Ascending aorta (tissue), 2 donors: ENCODE data around the gene MED13. TPM values are rescaled to one million over a fixed set of nuclear protein-coding genes. Genes with fewer than 3 reads are reported as not detected.
A peak's percentile ranks its signal among the peaks of the same experiment; 100 is the strongest.

Source experiments
- DNase-seq, 2 donors: peaks; one replicate each; pipeline ENCODE4 v3.0.0-alpha.2; 2019; ENCODE audit warnings: low spot score in 2 of 2
- H3K27ac ChIP-seq, 2 donors: fragments of 200-600 bp; sonication (generic); one replicate each; pipeline ENCODE4 v1.5.1; 2016 to 2017; ENCODE audit warnings: mild to moderate bottlenecking in 1 of 2
- H3K27me3 ChIP-seq: fragments of 200-600 bp; sonication (generic); one replicate; pipeline ENCODE4 v1.5.1; 2017
- H3K36me3 ChIP-seq, 2 donors: fragments of 200-600 bp; sonication (generic); one replicate each; pipeline ENCODE4 v1.5.1; 2016
- H3K4me1 ChIP-seq, 2 donors: fragments of 200-600 bp; sonication (generic); one replicate each; pipeline ENCODE4 v1.5.1; 2016 to 2017; ENCODE audit warnings: mild to moderate bottlenecking in 1 of 2
- H3K4me3 ChIP-seq, 2 donors: fragments of 200-600 bp; sonication (generic); one replicate each; pipeline ENCODE4 v1.5.1; 2016 to 2017; ENCODE audit warnings: mild to moderate bottlenecking in 1 of 2
- H3K9me3 ChIP-seq, 2 donors: fragments of 200-600 bp; sonication (generic); one replicate each; pipeline ENCODE4 v1.5.1; 2016
- intact Hi-C: fragments of 100-400 bp; cut with DNase I; formaldehyde crosslinking; loops from one replicate; pipeline ENCODE4 v1.15.1; 2023
- total RNA-seq: library from RNA; depleted of rRNA; stranded (reverse); fragments of >200 nt; gene quantifications from one replicate; pipeline ENCODE4 v1.1.0, GENCODE V29; 2016
- TF ChIP-seq, protein P1 (sequence below), 3 experiments: fragments of 200-600 bp in 2 of 3; fragments of 450-650 bp in 1 of 3; sonication (generic) in 2 of 3; IDR thresholded peaks; one replicate each; pipeline ENCODE4 v1.5.1; 2016 to 2019; ENCODE audit warnings: antibody characterized with exemption in 3 of 3, mild to moderate bottlenecking in 1 of 3, moderate library complexity in 1 of 3

The MED13 gene
- total RNA-seq, 1 donor from 2014 or later = 19.5 TPM

DNA sequence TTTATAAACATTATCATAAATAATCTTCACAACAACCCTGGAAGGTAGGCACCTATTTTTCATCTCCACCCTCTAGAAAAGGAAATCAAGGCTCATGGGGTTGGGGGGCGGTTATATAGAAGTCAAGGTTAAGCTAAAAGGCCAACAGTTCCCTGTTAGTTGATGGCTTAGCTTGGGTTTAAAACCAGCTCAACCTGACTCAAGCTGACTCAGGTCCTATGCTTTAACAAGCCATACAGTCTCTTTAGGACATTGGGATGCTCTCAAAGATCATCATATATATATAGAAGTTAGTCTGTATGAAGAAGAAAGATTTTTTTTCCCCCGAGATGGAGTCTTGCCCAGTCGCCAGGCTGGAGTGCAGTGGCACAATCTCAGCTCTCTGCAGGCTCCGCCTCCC lies 44.8 kb upstream of the MED13 start:
- Histone ChIP-seq H3K4me3 (no peak overlapping the region), H3K27ac (no peak overlapping the region), H3K4me1 (peaks cover 0 to 4% of the 10 kb centered on the region in 2 donors), H3K27me3 (no peaks in the 10 kb centered on the region), H3K36me3 (no peaks in the 10 kb centered on the region), H3K9me3 (no peaks in the 10 kb centered on the region)
- TF ChIP-seq, protein P1, sequence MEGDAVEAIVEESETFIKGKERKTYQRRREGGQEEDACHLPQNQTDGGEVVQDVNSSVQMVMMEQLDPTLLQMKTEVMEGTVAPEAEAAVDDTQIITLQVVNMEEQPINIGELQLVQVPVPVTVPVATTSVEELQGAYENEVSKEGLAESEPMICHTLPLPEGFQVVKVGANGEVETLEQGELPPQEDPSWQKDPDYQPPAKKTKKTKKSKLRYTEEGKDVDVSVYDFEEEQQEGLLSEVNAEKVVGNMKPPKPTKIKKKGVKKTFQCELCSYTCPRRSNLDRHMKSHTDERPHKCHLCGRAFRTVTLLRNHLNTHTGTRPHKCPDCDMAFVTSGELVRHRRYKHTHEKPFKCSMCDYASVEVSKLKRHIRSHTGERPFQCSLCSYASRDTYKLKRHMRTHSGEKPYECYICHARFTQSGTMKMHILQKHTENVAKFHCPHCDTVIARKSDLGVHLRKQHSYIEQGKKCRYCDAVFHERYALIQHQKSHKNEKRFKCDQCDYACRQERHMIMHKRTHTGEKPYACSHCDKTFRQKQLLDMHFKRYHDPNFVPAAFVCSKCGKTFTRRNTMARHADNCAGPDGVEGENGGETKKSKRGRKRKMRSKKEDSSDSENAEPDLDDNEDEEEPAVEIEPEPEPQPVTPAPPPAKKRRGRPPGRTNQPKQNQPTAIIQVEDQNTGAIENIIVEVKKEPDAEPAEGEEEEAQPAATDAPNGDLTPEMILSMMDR (IDR thresholded peaks at IDR 0.05) = no peak
- intact Hi-C loops = no loop called here
- DNase-seq = no peak

DNA sequence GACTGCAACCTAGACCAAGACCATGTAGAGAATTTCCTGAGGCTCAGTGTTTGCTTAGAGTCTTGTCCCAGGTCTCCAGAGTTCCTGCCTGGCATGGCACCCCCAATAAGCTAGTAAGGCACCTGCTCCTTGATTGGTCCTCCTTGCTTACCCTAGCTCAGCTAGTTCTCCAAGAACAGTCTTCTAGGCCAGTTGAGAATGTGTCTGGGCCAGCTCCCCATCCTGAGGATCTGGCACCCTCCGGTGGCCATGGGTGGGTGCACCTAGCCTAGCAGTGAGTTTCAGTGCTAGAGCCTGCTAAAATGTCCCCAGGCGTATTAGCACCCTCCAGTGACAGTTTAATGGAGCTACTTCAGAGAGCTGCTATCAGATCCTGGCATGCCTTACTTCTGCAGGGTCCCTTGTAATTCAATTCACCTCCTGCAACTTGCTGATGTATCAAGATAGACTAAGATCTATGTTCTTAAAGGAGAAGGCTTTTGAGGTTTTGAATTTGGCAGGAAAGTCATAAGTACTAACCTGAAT lies 44.4 kb upstream of the MED13 start:
- Histone ChIP-seq H3K36me3 (no peaks in the 10 kb centered on the region), H3K27ac (no peak overlapping the region), H3K27me3 (no peaks in the 10 kb centered on the region), H3K4me1 (peaks cover 0 to 6% of the 10 kb centered on the region in 2 donors), H3K9me3 (no peaks in the 10 kb centered on the region), H3K4me3 (no peak overlapping the region)
- TF ChIP-seq, protein P1 (IDR thresholded peaks at IDR 0.05) = peak; percentile 35 to 62 (median 41)
- DNase-seq = peak in 1 of 2 donors; percentile 64
- intact Hi-C loops = no loop called here

DNA sequence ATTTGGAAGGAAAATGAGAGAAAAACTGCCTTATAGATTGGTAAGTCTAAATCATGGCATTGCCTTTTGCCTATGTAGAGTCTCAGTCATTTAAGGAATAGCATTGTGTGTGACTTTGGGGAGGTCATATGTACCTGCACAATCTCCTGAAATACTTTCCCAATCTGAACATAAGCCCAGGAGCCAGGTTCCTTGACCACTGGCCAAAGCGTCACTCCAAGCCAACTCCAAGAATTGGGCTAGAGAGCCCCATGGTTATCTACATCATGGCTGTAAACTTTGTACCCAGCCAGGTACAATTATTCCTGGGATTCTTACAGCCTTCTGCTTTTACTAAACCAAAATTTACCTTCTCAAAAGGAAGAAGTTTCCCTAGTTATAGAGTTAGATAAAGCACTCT lies 40.8 kb upstream of the MED13 start:
- Histone ChIP-seq H3K27me3 (no peaks in the 10 kb centered on the region), H3K36me3 (no peaks in the 10 kb centered on the region), H3K9me3 (no peaks in the 10 kb centered on the region), H3K4me3 (no peak overlapping the region), H3K27ac (peak overlapping the region; percentile 56 to 68), H3K4me1 (peaks cover 0 to 6% of the 10 kb centered on the region in 2 donors)
- TF ChIP-seq, protein P1 (IDR thresholded peaks at IDR 0.05) = no peak
- intact Hi-C loops = no loop called here
- DNase-seq = no peak

DNA sequence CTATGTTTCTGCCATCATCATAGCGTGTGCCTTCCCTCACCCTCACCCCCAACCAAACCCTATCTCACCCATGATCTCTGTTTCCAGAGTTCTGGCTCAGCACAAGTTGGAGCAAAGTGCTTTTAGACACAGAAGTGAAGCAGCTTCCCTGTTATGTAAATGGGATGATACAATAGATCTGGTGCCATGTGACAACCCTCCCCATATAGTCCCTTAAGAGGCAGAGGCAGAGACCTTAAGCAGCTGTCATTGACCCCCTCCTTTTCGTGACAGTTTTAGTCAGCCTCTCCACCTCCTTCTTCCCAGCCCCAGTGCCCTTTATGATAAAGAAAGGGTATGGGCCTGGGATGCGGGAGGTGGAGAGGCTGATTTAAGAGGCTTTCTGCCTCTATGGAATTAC lies 40.3 kb upstream of the MED13 start:
- DNase-seq = no peak
- Histone ChIP-seq H3K9me3 (no peaks in the 10 kb centered on the region), H3K4me3 (no peak overlapping the region), H3K4me1 (peaks cover 0 to 6% of the 10 kb centered on the region in 2 donors), H3K27ac (peak overlapping the region; percentile 56 to 68), H3K27me3 (no peaks in the 10 kb centered on the region), H3K36me3 (no peaks in the 10 kb centered on the region)
- TF ChIP-seq, protein P1 (IDR thresholded peaks at IDR 0.05) = no peak
- intact Hi-C loops = no loop called here

DNA sequence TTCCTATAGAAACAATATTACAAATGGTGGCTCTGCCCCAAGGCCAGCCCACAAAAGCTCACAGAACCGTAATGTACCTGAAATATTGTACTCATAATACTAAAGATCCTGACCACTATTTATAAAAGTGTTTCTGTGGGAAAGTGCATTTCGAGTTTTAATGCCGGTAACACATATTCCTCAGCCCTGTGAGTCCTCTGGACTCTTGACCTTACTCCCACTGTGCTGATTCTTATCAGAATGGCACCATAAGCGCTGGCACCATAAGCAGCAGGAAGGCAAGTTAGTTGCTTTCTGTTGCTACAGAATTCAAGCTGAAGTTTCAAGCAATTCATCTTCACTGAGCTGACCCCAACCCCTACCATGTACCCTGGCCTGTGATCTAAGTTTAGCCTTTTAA lies 36.4 kb upstream of the MED13 start:
- no peak for DNase-seq
- intact Hi-C loops = no loop called here
- H3K27ac ChIP-seq = no peak overlapping the region

More for the DNA sequence above, 36.4 kb upstream of the MED13 start:
- H3K9me3 ChIP-seq = no peaks in the 10 kb centered on the region
- H3K4me3 ChIP-seq = no peak overlapping the region
- H3K36me3 ChIP-seq = no peaks in the 10 kb centered on the region
- H3K27me3 ChIP-seq = no peaks in the 10 kb centered on the region
- TF ChIP-seq, protein P1 (IDR thresholded peaks at IDR 0.05) = no peak
- peaks cover 0 to 6% of the 10 kb centered on the region in 2 donors for H3K4me1 ChIP-seq
